Activated naive CD8-positive, alpha-beta T cell treated with anti-CD3 and anti-CD28 coated beads, Interleukin-2, amount 50 U/mL, for 24 hours (primary cell): Measurements from ENCODE around the gene YES1.
"Not testable (repeated sequence)": the region's sequence is repeated elsewhere in the genome, so short reads cannot be mapped to it uniquely, and the experiment has no call there.

Experiments used
- ATAC-seq: fragments of 150-1000 bp; cut with Tn5 transposase; one replicate; pipeline ENCODE4 v1.10.0; 2021
- DNase-seq: peaks from one replicate; pipeline ENCODE4 v3.0.0; 2021
- H3K27ac Mint-ChIP-seq: one replicate; pipeline ENCODE4 v1.8.0; 2021; ENCODE audit warnings: mild to moderate bottlenecking, mixed read lengths
- H3K27me3 Mint-ChIP-seq: one replicate; pipeline ENCODE4 v1.8.0; 2021; ENCODE audit warnings: mixed read lengths
- H3K36me3 Mint-ChIP-seq: one replicate; pipeline ENCODE4 v1.8.0; 2021; ENCODE audit warnings: low read depth, mixed read lengths
- H3K4me1 Mint-ChIP-seq: one replicate; pipeline ENCODE4 v1.8.0; 2021; ENCODE audit warnings: mixed read lengths
- H3K4me3 Mint-ChIP-seq: one replicate; pipeline ENCODE4 v1.8.0; 2021; ENCODE audit warnings: mild to moderate bottlenecking, moderate library complexity, mixed read lengths
- H3K9me3 Mint-ChIP-seq: one replicate; pipeline ENCODE4 v1.8.0; 2021; ENCODE audit warnings: mixed read lengths

The YES1 gene

GRCh38 chr18:812376-813171, 532 bp upstream of the YES1 start:
- Mint-ChIP-seq H3K4me1 (peaks cover 76% of the 10 kb centered on the region), H3K9me3 (no peaks in the 10 kb centered on the region), H3K27ac (peak overlapping the region; percentile 100), H3K27me3 (peaks cover 12% of the 10 kb centered on the region), H3K36me3 (peaks cover 12% of the 10 kb centered on the region), H3K4me3 (peak overlapping the region; percentile 93)
- ATAC-seq: peak; percentile 57
- DNase-seq: peak; percentile 79

GRCh38 chr18:811182-811891, 705 bp downstream of the YES1 start:
- Mint-ChIP-seq H3K9me3 (no peaks in the 10 kb centered on the region), H3K4me1 (peaks cover 83% of the 10 kb centered on the region), H3K36me3 (peaks cover 12% of the 10 kb centered on the region), H3K27me3 (peaks cover 10% of the 10 kb centered on the region), H3K27ac (peak overlapping the region; percentile 98), H3K4me3 (peak overlapping the region; percentile 98)
- no peak for ATAC-seq
- peak; percentile 25 for DNase-seq

GRCh38 chr18:809985-810642, 1.9 kb downstream of the YES1 start:
- no peaks in the 10 kb centered on the region for H3K9me3 Mint-ChIP-seq
- H3K4me1 Mint-ChIP-seq: peaks cover 85% of the 10 kb centered on the region
- H3K27ac Mint-ChIP-seq: peak overlapping the region; percentile 98
- H3K4me3 Mint-ChIP-seq: peak overlapping the region; percentile 98
- no peak for DNase-seq
- peaks cover 7% of the 10 kb centered on the region for H3K27me3 Mint-ChIP-seq
- H3K36me3 Mint-ChIP-seq: peaks cover 13% of the 10 kb centered on the region
- no peak for ATAC-seq

GRCh38 chr18:809228-809627, 2.8 kb downstream of the YES1 start:
- H3K9me3 Mint-ChIP-seq, H3K27me3 Mint-ChIP-seq, DNase-seq, ATAC-seq: not testable (repeated sequence)
- peak overlapping the region; percentile 98 for H3K27ac Mint-ChIP-seq
- peaks cover 81% of the 10 kb centered on the region for H3K4me1 Mint-ChIP-seq
- H3K36me3 Mint-ChIP-seq: peaks cover 13% of the 10 kb centered on the region
- peak overlapping the region; percentile 98 for H3K4me3 Mint-ChIP-seq

GRCh38 chr18:808502-808901, 3.5 kb downstream of the YES1 start:
- H3K4me3 Mint-ChIP-seq: peak overlapping the region; percentile 98
- H3K4me1 Mint-ChIP-seq: peaks cover 80% of the 10 kb centered on the region
- peaks cover 7% of the 10 kb centered on the region for H3K27me3 Mint-ChIP-seq

GRCh38 chr18:808086-808485, 4.0 kb downstream of the YES1 start:
- Mint-ChIP-seq H3K27me3 (peaks cover 7% of the 10 kb centered on the region), H3K4me3 (peak overlapping the region; percentile 98), H3K4me1 (peaks cover 80% of the 10 kb centered on the region), H3K27ac (peak overlapping the region; percentile 9), H3K36me3 (peaks cover 13% of the 10 kb centered on the region), H3K9me3 (no peaks in the 10 kb centered on the region)
- DNase-seq: no peak
- no peak for ATAC-seq

More at GRCh38 chr18:808502-808901, 3.5 kb downstream of the YES1 start:
- ATAC-seq (no peak), DNase-seq (no peak)
- Mint-ChIP-seq H3K36me3 (peaks cover 13% of the 10 kb centered on the region), H3K27ac (peak overlapping the region; percentile 9), H3K9me3 (no peaks in the 10 kb centered on the region)

GRCh38 chr18:805755-806110, 6.3 kb downstream of the YES1 start:
- Mint-ChIP-seq H3K9me3 (no peaks in the 10 kb centered on the region), H3K27me3 (no peaks in the 10 kb centered on the region), H3K4me1 (peaks cover 84% of the 10 kb centered on the region)

GRCh38 chr18:805008-805754, 6.9 kb downstream of the YES1 start:
- no peaks in the 10 kb centered on the region for H3K27me3 Mint-ChIP-seq
- H3K4me3 Mint-ChIP-seq: peak overlapping the region; percentile 34
- no peaks in the 10 kb centered on the region for H3K9me3 Mint-ChIP-seq
- ATAC-seq (no peak), DNase-seq (no peak)
- peaks cover 12% of the 10 kb centered on the region for H3K36me3 Mint-ChIP-seq
- H3K27ac Mint-ChIP-seq: peak overlapping the region; percentile 3
- H3K4me1 Mint-ChIP-seq: peaks cover 83% of the 10 kb centered on the region

More at GRCh38 chr18:805755-806110, 6.3 kb downstream of the YES1 start:
- DNase-seq: no peak
- Mint-ChIP-seq H3K4me3 (peak overlapping the region; percentile 34), H3K27ac (peak overlapping the region; percentile 3), H3K36me3 (peaks cover 11% of the 10 kb centered on the region)
- ATAC-seq: no peak

- DNase-seq: no peak
- peaks cover 66% of the 10 kb centered on the region for H3K4me1 Mint-ChIP-seq
- H3K27me3 Mint-ChIP-seq: no peaks in the 10 kb centered on the region
- peaks cover 7% of the 10 kb centered on the region for H3K36me3 Mint-ChIP-seq
- no peak overlapping the region for H3K4me3 Mint-ChIP-seq
- H3K9me3 Mint-ChIP-seq: no peaks in the 10 kb centered on the region
- ATAC-seq: no peak
- H3K27ac Mint-ChIP-seq: no peak overlapping the region
Measured at GRCh38 chr18:801137-801536, 10.9 kb downstream of the YES1 start.

- H3K9me3 Mint-ChIP-seq: no peaks in the 10 kb centered on the region
- no peak overlapping the region for H3K27ac Mint-ChIP-seq
- no peak for DNase-seq
- no peaks in the 10 kb centered on the region for H3K27me3 Mint-ChIP-seq
- no peak for ATAC-seq
- H3K36me3 Mint-ChIP-seq: peaks cover 10% of the 10 kb centered on the region
- H3K4me3 Mint-ChIP-seq: no peak overlapping the region
- H3K4me1 Mint-ChIP-seq: peaks cover 60% of the 10 kb centered on the region
Measured at GRCh38 chr18:799943-800342, 12.1 kb downstream of the YES1 start.

- not testable (repeated sequence) for H3K9me3 Mint-ChIP-seq, ATAC-seq, H3K27me3 Mint-ChIP-seq, H3K27ac Mint-ChIP-seq, H3K4me3 Mint-ChIP-seq, H3K36me3 Mint-ChIP-seq, DNase-seq
- H3K4me1 Mint-ChIP-seq: peaks cover 35% of the 10 kb centered on the region
Measured at GRCh38 chr18:795383-795782, 16.7 kb downstream of the YES1 start.

GRCh38 chr18:789397-789796, 22.6 kb downstream of the YES1 start:
- ATAC-seq (no peak), DNase-seq (no peak)
- Mint-ChIP-seq H3K4me3 (no peak overlapping the region), H3K27ac (no peak overlapping the region), H3K27me3 (no peaks in the 10 kb centered on the region), H3K9me3 (no peaks in the 10 kb centered on the region), H3K4me1 (peaks cover 38% of the 10 kb centered on the region), H3K36me3 (peaks cover 7% of the 10 kb centered on the region)

- H3K4me3 Mint-ChIP-seq: no peak overlapping the region
- H3K27ac Mint-ChIP-seq: no peak overlapping the region
- H3K36me3 Mint-ChIP-seq: peaks cover 10% of the 10 kb centered on the region
- DNase-seq (no peak), ATAC-seq (no peak)
- peaks cover 53% of the 10 kb centered on the region for H3K4me1 Mint-ChIP-seq
- H3K27me3 Mint-ChIP-seq: no peaks in the 10 kb centered on the region
- no peaks in the 10 kb centered on the region for H3K9me3 Mint-ChIP-seq
Measured at GRCh38 chr18:785242-785641, 26.8 kb downstream of the YES1 start.

GRCh38 chr18:784470-785172, 27.4 kb downstream of the YES1 start:
- Mint-ChIP-seq H3K27me3 (no peaks in the 10 kb centered on the region), H3K9me3 (no peaks in the 10 kb centered on the region), H3K4me3 (no peak overlapping the region), H3K4me1 (peaks cover 54% of the 10 kb centered on the region), H3K36me3 (peaks cover 10% of the 10 kb centered on the region), H3K27ac (peak overlapping the region; percentile 30)
- ATAC-seq (no peak), DNase-seq (no peak)
